Measurements from ENCODE around the gene S100A14.

GRCh38 chr1:153639280-153639679 is 23.2 kb upstream of the S100A14 start:
- no peak for TF ChIP-seq CTCF (conservative IDR thresholded peaks at IDR 0.05; ENCODE audit: low read depth, low read length)
- TF ChIP-seq MXI1 (IDR thresholded peaks at IDR 0.05; ENCODE audit: borderline replicate concordance, low read depth, low read length): no peak
- no peak for TF ChIP-seq FOS (IDR thresholded peaks at IDR 0.05; ENCODE audit: low read depth, low read length)
- TF ChIP-seq SMC3 (IDR thresholded peaks at IDR 0.05; ENCODE audit: low read depth, low read length): no peak
- TF ChIP-seq CEBPB (IDR thresholded peaks at IDR 0.05; ENCODE audit: low read depth, low read length): no peak
- TF ChIP-seq POLR2A (IDR thresholded peaks at IDR 0.05; ENCODE audit: low read depth, low read length): no peak
